Thyroid gland (tissue), 4 donors: ENCODE data around the gene DDIT3.

Source experiments
- CTCF ChIP-seq, 6 experiments: fragments of 200-600 bp in 3 of 6; fragments of 450-650 bp in 3 of 6; sonication (generic) in 3 of 6; IDR thresholded peaks; one replicate each; pipeline ENCODE4 v1.5.1; 2016 to 2019; ENCODE audit warnings: antibody characterized with exemption in 6 of 6, mild to moderate bottlenecking in 2 of 6, inconsistent platforms in 1 of 6, moderate library complexity in 1 of 6
- POLR2A ChIP-seq, 2 donors: fragments of 450-650 bp; IDR thresholded peaks; one replicate each; pipeline ENCODE4 v1.6.1; 2017; ENCODE audit warnings: antibody characterized with exemption in 2 of 2, mild to moderate bottlenecking in 2 of 2, moderate library complexity in 1 of 2

GRCh38 chr12:57487055-57487596 lies 33.2 kb downstream of the DDIT3 start:
- TF ChIP-seq CTCF (IDR thresholded peaks at IDR 0.05) (no peak), POLR2A (IDR thresholded peaks at IDR 0.05) (no peak)
